Mononuclear cell (primary cell): ENCODE data around the gene SDK1. TPM values are rescaled to one million over a fixed set of nuclear protein-coding genes. Genes with fewer than 3 reads are reported as not detected.

Experiments used
- H3K27me3 ChIP-seq: 2 replicates; pipeline ENCODE4 v1.6.0; 2011; ENCODE audit warnings: low read length, control low read depth; ENCODE audit not compliant: insufficient read depth
- H3K4me1 ChIP-seq: 2 replicates; pipeline ENCODE4 v1.5.1; 2011; ENCODE audit warnings: mild to moderate bottlenecking, low read length, control low read depth; ENCODE audit not compliant: insufficient read depth
- H3K4me3 ChIP-seq: 2 replicates; pipeline ENCODE4 v1.5.1; 2011; ENCODE audit warnings: mild to moderate bottlenecking, low read length, moderate library complexity
- H3K9me3 ChIP-seq: 2 replicates; pipeline ENCODE4 v1.5.1; 2011; ENCODE audit warnings: low read depth, mild to moderate bottlenecking, control low read depth, low read length
- total RNA-seq: library from RNA; depleted of rRNA; stranded (reverse); fragments of >200 nt; gene quantifications from one replicate; pipeline ENCODE4 v1.2.3, GENCODE V29; 2012

The SDK1 gene
- total RNA-seq, 1 donor, result 0.31 TPM

DNA sequence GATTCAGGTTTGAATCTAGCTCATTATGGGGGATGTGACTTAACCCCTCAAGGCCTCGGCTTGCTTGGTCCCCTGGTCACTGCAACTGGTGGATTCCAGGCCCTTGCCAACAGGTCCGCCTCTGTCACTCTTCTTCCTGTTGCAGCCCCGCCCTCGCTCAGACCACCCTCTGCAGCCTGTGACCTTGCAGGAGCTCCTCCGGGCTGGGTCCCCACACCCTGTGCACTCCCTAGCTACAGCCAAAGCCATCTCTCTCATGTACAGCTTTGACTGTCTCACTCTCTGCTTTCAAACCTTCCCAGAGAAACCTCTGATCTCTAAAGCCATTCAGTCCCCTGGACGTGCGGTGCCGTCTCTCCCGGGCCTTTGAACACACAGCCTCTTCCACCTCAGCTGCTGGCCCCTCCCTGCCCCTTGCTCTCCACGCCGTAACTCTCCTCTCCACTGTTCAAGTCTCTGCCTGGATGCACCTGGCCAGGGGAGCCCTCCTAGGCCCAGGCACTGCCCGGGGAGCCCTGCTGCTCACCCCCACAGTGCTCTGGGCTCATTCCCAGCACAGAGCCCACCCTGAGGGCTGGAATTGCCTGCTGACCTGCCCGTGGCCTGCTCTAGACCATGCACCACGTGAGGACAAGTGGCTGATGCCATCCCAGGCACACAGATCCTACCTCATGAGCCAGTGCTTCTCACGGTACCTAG, 895.2 kb downstream of the SDK1 start:
- Histone ChIP-seq H3K4me1 (no peaks in the 10 kb centered on the region), H3K4me3 (no peak overlapping the region), H3K9me3 (no peaks in the 10 kb centered on the region), H3K27me3 (no peaks in the 10 kb centered on the region)

DNA sequence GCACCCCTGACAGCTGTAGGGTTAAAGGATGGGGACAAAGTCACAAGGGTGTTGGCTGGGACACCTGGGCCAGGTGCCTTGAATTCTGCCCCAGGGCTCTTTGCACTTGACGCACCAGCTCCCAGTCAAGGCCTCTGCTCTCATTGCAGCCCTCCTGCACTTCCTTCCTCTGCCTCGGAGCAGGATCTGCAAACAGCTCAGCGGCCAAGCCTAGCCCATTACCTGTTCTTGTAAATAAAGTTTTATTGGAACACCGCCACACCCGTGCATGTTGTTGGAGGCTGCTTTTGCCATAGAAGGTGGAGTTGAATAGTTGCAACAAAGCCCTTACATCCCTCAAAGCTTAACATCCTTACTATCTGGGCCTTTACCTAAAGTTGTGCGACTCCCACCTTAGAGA, 897.2 kb downstream of the SDK1 start:
- H3K4me3 ChIP-seq, result no peak overlapping the region
- no peaks in the 10 kb centered on the region for H3K4me1 ChIP-seq

DNA sequence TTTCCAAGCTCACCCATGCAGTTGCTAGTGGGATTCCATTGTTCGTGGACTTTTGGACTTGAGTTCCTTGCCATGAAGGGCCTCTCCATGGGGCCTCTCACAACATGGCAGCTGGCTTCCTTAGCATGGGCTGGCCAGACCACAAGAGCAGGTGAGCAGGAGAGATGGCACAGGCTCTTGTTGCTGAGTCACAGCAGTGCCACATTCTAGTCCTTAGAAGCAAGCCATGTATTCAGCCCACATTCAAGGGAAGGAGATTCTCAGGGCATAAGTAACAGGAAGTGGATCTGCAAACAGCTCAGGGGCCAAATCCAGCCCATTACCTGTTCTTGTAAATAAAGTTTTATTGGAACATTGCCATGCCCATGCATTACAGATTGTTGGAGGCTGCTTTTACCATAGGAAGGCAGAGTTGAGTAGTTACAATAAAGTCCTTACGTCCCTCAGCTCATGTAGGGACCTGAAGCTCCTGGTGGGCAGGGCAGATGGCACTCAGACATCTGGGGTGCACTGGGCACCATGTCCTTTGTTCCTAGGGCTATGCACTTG, 899.6 kb downstream of the SDK1 start:
- no peaks in the 10 kb centered on the region for H3K27me3 ChIP-seq

More for the DNA sequence above, 897.2 kb downstream of the SDK1 start:
- H3K27me3 ChIP-seq, result no peaks in the 10 kb centered on the region
- H3K9me3 ChIP-seq, result no peaks in the 10 kb centered on the region

DNA sequence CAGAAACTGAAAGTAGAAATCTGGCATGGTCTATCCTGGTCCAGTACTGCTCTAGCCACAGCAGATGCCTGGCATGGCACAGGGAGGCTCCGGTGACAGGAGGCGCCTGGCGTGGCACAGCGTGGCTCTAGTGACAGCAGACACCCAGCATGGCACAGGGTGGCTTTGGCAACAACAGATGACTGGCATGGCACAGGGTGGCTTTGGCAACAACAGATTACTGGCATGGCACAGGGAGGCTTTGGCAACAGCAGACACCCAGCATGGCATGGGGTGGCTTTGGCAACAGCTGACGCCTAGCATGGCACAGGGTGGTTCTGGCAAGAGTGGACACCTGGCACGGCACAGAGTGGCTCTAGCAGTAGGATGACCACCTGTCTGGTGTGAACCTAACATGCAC, 900.5 kb downstream of the SDK1 start:
- no peak overlapping the region for H3K4me3 ChIP-seq

More for the DNA sequence above, 899.6 kb downstream of the SDK1 start:
- no peaks in the 10 kb centered on the region for H3K9me3 ChIP-seq
- no peak overlapping the region for H3K4me3 ChIP-seq
- no peaks in the 10 kb centered on the region for H3K4me1 ChIP-seq

DNA sequence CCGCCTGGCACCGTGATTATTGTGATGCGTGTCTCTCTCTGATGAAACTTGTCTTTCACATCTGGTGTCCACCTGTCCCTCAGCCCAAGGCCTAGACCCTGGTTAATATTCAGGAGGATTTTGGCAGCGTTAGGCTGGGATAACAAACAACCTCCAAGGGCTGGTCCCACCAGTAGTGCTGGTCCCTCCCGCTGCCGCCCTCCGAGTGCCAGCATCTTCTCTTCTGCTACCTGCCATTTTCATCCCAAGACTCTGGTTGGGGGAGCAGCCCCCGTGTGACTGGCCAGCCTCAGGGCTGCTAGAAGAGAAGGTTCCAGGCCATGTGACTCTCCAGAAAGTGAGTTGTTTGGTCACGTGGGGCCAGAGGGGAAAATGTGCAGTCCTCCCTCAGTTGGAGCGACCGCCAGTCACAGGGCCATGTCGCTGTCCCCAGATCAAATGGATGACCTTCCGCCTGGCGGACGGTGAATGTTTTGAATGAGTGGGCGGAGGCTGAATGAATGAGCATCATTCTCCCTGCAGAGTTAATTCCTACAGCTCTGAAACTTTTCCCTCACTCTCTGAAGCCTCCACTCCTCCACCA, 901.2 kb downstream of the SDK1 start:
- Histone ChIP-seq H3K4me1 (no peaks in the 10 kb centered on the region), H3K4me3 (no peak overlapping the region), H3K9me3 (no peaks in the 10 kb centered on the region), H3K27me3 (no peaks in the 10 kb centered on the region)

More for the DNA sequence above, 900.5 kb downstream of the SDK1 start:
- Histone ChIP-seq H3K27me3 (no peaks in the 10 kb centered on the region), H3K4me1 (no peaks in the 10 kb centered on the region), H3K9me3 (no peaks in the 10 kb centered on the region)

DNA sequence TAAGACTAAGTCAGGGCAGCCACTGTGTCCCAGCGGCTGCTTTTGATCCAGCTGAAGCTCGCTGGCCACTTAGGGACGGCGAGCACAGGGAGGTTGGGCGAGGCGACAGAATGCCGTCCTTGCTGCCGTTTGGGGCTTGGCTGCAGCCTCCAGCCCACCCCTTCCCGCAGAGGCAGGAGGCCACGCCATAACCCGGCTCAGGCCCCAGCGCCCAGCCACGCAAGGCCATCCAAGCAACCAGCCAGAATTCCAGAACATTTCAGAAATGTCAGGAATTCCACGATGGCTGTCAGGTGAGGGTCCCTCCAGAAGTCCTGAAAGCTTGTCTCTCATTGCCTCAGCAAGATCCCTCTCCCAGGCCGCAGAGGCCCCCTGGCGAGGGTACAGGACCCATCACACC, 901.9 kb downstream of the SDK1 start:
- Histone ChIP-seq H3K4me1 (no peaks in the 10 kb centered on the region), H3K27me3 (no peaks in the 10 kb centered on the region), H3K9me3 (no peaks in the 10 kb centered on the region), H3K4me3 (no peak overlapping the region)

DNA sequence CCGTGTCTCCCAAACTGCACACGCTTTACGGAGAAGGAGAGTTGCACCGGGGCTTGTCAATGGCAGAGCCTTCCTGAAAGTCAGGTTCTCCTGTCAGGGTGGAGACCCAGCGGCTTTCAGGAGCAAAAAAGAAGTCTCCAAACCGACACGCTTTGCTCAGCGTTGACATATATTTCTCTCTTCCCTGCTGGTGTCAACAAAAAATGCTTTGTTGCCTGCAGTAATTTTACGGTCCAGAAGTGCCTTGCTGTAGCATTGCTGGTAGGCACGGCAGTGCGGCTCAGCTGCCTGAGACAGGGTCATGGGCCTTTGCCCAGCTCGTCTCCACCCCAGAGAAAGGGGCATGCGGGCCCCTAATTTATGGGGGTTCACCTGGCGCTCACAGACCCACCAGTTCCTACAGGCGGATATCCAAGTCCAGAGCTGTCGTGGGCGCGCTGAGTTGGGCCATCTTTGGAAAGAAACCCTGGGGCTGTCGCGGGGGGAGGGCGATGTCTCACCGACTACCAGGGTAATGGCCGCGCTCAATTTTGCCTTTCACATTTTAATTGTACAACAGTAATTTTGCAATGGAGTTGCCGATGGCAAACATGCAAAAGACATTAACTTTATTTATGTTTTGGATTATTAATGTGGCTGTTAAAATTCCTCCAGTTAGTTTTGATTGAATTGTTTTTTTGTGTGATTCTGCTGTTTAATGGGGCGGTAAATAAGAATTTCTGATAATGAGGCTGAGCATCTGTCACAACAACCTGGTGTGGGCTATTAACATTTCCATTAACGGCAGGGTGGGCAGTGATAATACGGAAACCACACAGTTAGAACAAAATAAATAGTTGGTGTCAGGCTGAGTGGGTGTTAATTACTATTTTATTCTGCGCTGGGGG, 902.8 kb downstream of the SDK1 start:
- Histone ChIP-seq H3K4me3 (no peak overlapping the region), H3K27me3 (no peaks in the 10 kb centered on the region), H3K4me1 (no peaks in the 10 kb centered on the region), H3K9me3 (no peaks in the 10 kb centered on the region)

DNA sequence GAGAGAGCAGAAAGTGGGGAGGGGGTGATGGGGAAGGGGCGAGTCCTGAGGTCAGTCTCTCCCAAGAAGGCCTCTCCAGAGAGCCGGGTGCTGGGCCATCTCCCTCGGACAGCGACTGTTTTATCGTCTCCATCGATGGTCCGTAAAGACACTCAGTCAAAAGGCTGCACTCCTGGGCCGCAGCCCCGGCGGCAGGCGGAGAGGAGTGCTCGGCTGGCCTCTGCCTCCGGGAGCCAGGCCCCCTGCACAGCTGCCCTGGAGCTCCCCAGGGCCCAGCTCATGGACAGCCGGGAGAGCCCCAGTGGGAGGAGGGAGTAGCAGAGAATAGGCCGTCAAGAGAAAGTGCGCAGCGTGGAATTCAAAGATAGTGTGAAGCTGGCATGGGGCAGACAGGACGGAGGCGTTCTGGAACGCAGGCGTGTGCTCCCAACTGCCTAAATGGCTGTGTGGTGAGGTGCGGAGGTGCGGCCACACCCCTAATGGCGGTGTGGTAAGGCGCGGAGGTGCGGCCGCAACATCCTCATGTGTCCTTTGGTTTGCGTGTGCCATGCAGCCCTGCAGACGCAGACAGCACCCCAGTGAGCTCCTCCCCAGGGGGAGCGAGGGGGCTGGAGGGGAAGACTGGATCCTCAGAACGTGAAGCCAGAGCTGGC, 903.6 kb downstream of the SDK1 start:
- H3K4me3 ChIP-seq, result peak overlapping the region; percentile 12
- no peaks in the 10 kb centered on the region for H3K9me3 ChIP-seq
- H3K27me3 ChIP-seq, result no peaks in the 10 kb centered on the region
- no peaks in the 10 kb centered on the region for H3K4me1 ChIP-seq

DNA sequence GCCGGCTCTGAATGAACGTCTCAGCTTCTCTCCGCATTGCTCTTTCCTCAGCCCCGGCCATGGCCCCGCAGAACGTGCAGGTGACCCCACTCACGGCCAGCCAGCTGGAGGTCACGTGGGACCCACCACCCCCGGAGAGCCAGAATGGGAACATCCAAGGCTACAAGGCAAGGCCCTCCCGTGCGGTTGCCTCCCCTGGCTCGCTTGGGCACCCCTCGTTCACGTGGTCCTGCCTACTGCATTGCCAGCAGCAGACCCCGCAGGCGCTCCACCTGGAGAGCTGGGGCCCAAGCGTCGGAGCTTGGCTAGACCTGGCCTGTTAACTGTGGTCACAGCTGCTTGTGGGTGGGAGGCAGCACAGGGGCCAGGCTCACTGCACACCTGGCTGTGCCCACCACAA, 904.8 kb downstream of the SDK1 start:
- H3K9me3 ChIP-seq, result no peaks in the 10 kb centered on the region
- H3K27me3 ChIP-seq, result no peaks in the 10 kb centered on the region
- no peaks in the 10 kb centered on the region for H3K4me1 ChIP-seq
- no peak overlapping the region for H3K4me3 ChIP-seq

DNA sequence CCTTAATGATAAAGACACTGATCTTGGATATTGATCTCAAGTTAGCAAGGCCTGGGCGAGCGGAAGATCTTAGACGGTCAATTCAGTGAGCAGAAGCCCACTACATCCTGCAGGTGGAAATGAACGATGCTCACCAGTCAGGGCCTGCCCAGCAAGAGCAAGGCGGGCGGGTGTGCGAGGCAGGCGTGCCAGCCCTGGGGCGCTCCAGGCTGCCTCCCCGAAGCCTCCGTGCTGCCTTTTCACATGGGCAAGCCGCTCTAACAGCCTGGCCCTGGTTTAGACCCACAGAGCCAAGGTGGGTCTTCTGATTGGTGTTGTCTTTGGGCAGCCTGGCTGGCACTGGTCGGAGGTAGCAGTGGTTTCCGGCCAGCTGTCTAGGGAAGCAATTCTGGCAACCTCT, 906.0 kb downstream of the SDK1 start:
- Histone ChIP-seq H3K27me3 (no peaks in the 10 kb centered on the region), H3K9me3 (no peaks in the 10 kb centered on the region), H3K4me1 (no peaks in the 10 kb centered on the region), H3K4me3 (no peak overlapping the region)

DNA sequence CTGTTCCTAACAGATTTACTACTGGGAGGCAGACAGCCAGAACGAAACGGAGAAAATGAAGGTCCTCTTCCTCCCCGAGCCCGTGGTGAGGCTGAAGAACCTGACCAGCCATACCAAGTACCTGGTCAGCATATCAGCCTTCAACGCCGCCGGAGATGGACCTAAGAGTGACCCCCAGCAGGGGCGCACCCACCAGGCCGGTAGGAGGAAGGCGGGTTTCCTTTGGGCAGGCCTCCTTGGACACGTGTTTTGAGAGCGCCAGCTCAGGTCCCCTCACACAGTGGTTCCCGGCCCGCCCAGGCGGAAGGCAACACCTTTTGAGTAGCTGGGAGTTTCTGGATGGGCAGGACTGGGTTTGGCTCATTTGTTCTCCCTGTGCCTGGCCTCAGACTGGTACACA, 907.0 kb downstream of the SDK1 start:
- Histone ChIP-seq H3K4me3 (no peak overlapping the region), H3K4me1 (no peaks in the 10 kb centered on the region), H3K27me3 (no peaks in the 10 kb centered on the region), H3K9me3 (no peaks in the 10 kb centered on the region)

DNA sequence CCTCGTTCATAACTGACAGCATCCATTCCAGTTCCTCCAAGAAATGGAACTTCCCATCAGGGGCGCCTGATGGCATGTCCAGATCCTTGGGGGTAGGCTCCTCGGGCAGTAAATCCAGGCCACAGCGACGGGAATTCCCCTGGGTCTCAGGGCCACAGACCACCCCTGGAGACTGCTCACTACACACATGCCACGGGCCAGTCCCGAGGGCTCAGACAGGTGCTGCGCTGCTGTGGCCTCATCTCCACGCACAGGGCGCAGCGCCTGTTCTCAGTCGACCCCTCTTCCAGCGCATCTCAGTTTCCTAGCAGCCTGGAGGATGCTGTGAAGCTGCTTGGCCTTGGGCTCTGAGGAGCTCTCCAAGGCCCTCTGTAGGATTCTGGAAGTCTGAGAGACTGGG, 907.5 kb downstream of the SDK1 start:
- Histone ChIP-seq H3K4me1 (no peaks in the 10 kb centered on the region), H3K4me3 (no peak overlapping the region), H3K27me3 (no peaks in the 10 kb centered on the region), H3K9me3 (no peaks in the 10 kb centered on the region)

DNA sequence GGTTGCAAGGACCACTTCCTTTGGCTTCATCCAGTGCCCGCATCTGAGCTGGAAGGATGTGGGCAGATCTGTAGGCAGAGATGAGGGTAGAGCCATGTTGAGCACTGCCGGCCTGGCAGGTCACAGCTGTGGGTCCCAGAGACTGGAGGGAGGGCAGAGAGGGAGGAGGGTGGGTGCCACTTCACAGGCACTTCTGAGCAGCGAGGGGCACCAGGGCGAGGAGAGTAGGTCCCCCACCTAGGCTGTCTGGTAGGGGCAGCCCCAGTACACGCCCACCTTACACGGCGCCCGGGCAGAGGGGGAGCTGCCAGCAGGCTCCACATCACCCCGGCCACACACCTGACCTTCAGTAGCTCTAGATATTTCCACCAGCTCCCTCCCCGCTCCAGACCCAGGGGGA, 908.1 kb downstream of the SDK1 start:
- no peaks in the 10 kb centered on the region for H3K4me1 ChIP-seq
- H3K9me3 ChIP-seq, result no peaks in the 10 kb centered on the region
- H3K4me3 ChIP-seq, result no peak overlapping the region
- H3K27me3 ChIP-seq, result no peaks in the 10 kb centered on the region

DNA sequence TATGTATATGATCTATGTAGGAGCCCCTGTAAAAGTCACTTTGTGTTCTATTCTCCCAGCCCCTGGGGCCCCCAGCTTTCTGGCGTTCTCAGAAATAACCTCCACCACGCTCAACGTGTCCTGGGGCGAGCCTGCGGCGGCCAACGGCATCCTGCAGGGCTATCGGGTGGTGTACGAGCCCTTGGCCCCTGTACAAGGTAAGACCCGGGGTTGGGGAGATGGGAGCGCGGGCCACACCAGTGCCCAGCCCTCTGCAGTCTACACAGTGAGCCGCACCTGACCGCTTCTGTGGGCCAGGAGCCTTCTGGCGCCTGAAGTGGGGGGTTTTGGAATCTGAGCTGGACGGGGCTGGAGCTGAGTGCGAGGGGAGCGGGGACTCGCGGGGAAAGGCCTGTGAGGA, 908.9 kb downstream of the SDK1 start:
- H3K4me1 ChIP-seq, result no peaks in the 10 kb centered on the region
- H3K27me3 ChIP-seq, result no peaks in the 10 kb centered on the region
- H3K9me3 ChIP-seq, result no peaks in the 10 kb centered on the region
- no peak overlapping the region for H3K4me3 ChIP-seq

DNA sequence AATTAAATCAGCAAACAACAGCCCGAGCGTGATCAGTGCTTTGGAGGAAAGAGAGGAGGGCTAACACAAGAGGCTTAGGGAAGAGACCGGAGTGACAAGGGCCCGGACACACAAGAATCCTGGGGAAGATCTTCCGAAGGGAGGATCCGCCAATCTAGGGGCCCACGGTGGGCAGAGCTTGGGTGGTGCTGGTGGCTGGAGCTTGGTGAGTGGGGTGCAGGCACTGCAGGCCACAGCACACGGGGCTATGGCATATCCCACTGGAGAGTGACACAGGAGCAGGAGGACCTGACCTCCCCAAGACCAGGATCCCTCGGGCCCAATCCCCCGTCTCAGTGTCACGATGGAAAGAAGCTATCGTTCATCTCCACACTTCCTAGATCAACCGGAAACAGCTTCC, 909.8 kb downstream of the SDK1 start:
- Histone ChIP-seq H3K27me3 (no peaks in the 10 kb centered on the region), H3K4me1 (no peaks in the 10 kb centered on the region), H3K9me3 (no peaks in the 10 kb centered on the region), H3K4me3 (no peak overlapping the region)
